GM13976 (cell line): ENCODE data around the gene SLC30A1.

ENCODE experiments used
- DNase-seq: peaks from one replicate; pipeline ENCODE4 v3.0.0; 2012; ENCODE audit warnings: low spot score
- CTCF ChIP-seq: IDR thresholded peaks from 2 replicates; pipeline ENCODE4 v1.5.1; 2012; ENCODE audit warnings: borderline replicate concordance, mild to moderate bottlenecking; ENCODE audit not compliant: insufficient read depth; ENCODE audit errors: extremely low read depth, missing control alignments, control extremely low read depth
- in situ Hi-C: fragments of 300-500 bp; cut with MboI; formaldehyde crosslinking; loops from one replicate; pipeline ENCODE4 v1.12.0; 2022; ENCODE audit warnings: low sequenced_read_pairs, mixed read lengths, inconsistent platforms; ENCODE audit not compliant: unreplicated experiment

The SLC30A1 gene

GRCh38 chr1:211538287-211538686 is 40.7 kb downstream of the SLC30A1 start:
- no peak for DNase-seq
- in situ Hi-C loops, result no loop called here
- TF ChIP-seq CTCF, result no peak

DNA sequence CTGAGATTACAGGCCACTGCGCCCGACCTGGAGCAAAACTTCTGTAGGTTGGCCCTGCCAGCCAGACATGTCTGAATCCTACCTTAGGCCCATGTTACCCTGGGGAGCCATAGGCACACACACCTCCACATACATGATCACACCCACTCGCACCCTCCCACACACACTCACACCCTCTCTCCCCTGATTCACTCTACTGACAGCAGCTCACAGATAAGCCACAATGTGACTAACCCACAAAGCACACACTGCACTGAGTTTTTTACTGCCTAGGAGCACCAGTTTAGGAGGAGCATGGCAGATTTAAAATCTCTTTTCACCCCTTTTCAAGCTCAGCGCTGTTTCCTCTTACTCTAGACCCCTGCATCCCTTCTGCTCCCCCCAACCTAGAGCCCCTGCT is 41.7 kb downstream of the SLC30A1 start:
- in situ Hi-C loops, result no loop called here
- no peak for DNase-seq
- no peak for TF ChIP-seq CTCF

GRCh38 chr1:211536606-211537005 is 42.4 kb downstream of the SLC30A1 start:
- no peak for TF ChIP-seq CTCF
- in situ Hi-C loops, result no loop called here
- DNase-seq, result no peak

- DNase-seq, result no peak
- no peak for TF ChIP-seq CTCF
- in situ Hi-C loops, result no loop called here
Observed at GRCh38 chr1:211535346-211535745, 43.6 kb downstream of the SLC30A1 start.

GRCh38 chr1:211534545-211535291 is 44.2 kb downstream of the SLC30A1 start:
- no peak for TF ChIP-seq CTCF
- in situ Hi-C loops, result no loop called here
- DNase-seq, result no peak

GRCh38 chr1:211532088-211532444 is 46.9 kb downstream of the SLC30A1 start:
- no peak for TF ChIP-seq CTCF
- in situ Hi-C loops, result no loop called here
- no peak for DNase-seq
